NCI-H146 treated with DMSO at 0.1 percent for 48 hours (cell line): ENCODE measurements around the gene TP53BP1.

Experiments
- DNase-seq: peaks from one replicate; lab custom pipeline; 2025; ENCODE audit not compliant: unreplicated experiment; lab: John Stamatoyannopoulos, UW

TP53BP1 gene

GRCh38 chr15:43493703-43494472, 932 bp upstream of the TP53BP1 start:
- no peak for DNase-seq

DNA sequence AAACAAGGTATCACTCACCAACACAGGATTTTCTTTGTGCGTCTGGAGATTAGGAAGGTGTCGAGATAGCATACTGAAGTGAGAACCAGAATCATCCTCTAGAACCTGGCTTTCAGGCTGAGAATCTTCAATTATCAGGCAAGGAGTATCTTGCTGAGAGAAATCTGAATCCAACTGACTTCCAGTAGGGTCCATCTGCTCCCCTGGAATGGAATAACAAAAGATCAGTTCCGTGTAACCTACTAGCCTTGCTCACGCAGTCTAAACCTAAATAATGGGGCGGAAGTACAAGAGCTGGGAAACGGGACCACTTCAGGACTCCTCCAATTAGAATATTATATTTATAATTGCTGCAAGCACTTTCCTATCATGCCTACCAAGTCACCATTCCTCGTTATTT, 690 bp downstream of the TP53BP1 start:
- DNase-seq = no peak

- DNase-seq = peak; percentile 35
These were observed 3.8 kb downstream of the TP53BP1 start for GRCh38 chr15:43489191-43489590.

GRCh38 chr15:43488790-43489189, 4.2 kb downstream of the TP53BP1 start:
- no peak for DNase-seq

DNA sequence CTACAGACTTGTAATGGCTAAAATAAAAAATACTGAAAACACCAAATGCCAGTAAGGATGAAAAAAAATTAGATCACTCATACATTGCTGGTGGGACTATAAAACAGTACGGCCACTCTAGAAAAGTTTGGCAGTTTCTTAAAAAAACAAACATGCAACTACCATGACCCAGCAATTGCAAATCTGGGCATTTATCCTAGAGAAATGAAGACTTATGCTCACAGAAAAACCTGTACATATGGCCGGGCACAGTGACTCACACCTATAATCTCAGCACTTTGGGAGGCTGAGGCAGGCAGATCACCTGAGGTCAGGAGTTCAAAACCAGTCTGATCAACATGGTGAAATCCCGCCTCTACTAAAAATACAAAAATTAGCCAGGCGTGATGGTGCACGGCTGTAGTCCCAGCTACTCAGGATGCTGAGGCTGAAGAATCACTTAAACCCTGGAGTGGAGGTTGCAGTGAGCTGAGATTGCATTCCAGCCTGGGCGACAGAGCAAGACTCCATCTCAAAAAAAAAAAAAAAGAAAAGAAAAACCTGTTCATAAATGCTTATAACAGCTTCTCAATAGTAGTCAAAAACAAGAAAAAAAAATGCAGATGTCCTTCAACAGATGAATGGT, 5.6 kb downstream of the TP53BP1 start:
- DNase-seq = no peak

DNA sequence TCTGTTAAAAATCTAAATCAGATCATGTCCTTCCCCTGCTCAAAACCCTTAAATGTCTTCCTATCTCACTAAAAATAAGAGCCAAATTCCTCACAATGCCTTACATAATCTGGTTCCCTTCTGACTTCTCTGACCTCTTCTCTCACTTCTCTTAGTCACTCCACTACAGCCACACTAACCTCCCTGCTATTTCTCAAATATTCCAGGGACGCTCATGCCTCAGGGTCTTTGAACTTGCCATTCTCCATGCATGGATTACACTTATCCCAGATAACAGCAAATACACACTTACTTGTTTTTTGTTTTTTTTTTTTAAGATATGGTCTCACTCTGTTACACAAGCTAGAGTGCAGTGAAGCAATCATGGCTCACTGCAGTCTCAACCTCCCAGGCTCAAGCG, 8.5 kb downstream of the TP53BP1 start:
- DNase-seq = no peak

GRCh38 chr15:43483297-43484128, 9.4 kb downstream of the TP53BP1 start:
- no peak for DNase-seq

- no peak for DNase-seq
These were observed 19.1 kb downstream of the TP53BP1 start for GRCh38 chr15:43473885-43474284.

- no peak for DNase-seq
These were observed 21.0 kb downstream of the TP53BP1 start for GRCh38 chr15:43471975-43472374.

DNA sequence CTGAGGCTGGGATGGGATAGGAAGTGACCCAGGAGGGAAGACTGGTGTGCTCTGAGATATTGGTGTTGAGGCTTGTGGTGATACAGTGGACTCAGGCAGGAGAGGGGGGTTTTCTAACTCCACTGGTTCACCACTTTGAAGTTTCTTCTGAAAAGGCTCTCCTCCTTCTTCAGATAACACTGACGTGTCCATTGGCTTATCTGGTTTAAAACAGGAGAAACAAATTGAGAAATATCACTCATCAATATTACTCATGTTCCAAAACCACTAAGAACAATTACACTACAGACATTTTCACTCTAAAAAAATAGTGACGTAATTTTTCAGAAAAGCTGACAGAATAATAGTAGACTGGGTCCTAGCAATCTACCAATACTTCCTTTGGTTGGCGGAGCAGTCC, 23.1 kb downstream of the TP53BP1 start:
- DNase-seq = no peak

- DNase-seq = no peak
These were observed 27.9 kb downstream of the TP53BP1 start for GRCh38 chr15:43465100-43465499.

GRCh38 chr15:43463998-43464397, 29.0 kb downstream of the TP53BP1 start:
- no peak for DNase-seq

DNA sequence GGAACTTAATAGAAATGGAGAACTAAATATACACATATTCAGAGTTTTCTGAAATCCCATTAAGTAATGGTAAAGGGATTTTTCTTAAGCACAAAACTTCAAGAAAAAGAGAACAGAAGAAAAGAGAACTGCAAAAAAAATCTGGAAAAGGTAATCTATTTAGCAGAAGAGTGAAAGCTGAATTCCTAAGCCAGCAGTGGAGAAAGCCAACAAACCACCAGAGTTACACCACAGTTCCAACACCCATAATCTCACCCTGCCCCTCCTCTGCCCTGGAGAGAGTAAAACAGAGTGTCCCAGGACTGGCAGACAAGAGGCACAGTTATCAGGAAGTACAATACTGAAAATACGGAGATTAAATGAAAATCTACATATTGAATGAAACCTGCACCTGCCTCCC, 29.4 kb downstream of the TP53BP1 start:
- no peak for DNase-seq

DNA sequence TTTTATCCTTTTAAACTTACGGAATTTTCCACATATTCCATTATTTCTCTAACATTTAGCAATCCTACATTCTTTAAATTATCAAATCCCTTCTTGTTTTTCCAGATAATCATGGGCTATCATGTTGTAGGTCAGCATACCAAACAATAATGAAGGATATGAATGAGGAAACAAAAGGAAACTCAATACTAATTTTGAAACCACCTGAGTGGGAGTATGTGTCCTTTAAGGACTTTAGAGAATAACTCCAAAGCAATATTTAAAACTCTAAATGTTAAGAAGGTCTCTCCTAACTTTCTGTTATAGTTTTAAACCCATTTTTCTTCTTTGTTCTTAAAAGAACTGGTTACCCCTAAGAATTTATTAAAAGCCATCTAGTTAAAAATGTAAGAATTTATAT, 43.0 kb downstream of the TP53BP1 start:
- no peak for DNase-seq

DNA sequence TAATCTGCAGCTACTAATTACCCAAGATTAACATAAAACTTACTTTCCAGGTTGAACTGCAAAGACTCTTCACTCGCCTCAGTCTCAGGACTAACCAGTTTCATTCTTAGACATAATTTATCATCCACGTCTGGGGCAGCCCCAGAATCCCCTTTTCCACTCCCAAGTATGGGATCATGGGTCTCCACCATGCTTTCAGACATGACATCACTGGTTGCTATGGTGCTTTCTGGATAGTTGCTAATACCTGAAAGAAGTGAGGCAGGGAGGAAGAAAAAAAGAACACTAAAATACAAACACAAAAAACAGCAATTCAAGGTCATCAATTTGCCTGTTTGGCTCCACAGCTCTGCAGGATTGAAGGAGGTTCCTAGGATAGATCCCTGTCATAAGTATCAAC, 46.6 kb downstream of the TP53BP1 start:
- DNase-seq = no peak

- no peak for DNase-seq
These were observed 51.6 kb downstream of the TP53BP1 start for GRCh38 chr15:43441316-43441715.

- peak; percentile 40 for DNase-seq
These were observed 52.2 kb downstream of the TP53BP1 start for GRCh38 chr15:43440721-43441281.

GRCh38 chr15:43439268-43439667, 53.7 kb downstream of the TP53BP1 start:
- no peak for DNase-seq

DNA sequence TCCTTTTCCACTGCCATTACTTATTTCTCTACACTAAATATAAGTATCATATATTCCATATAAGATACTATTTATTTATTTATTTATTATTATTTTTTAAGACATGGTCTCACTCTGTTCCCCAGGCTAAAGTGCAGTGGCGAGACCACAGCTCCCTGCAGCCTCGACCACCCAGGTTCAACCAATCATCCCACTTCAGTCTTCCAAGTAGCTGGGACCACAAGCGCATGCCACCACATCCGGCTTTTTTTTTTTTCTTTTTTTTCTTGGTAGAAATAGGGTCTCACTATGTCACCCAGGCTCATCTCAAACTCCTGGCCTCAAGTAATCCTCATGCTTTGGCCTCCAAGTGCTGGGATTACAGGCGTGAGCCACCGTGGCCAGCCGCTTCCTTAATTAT, 56.6 kb downstream of the TP53BP1 start:
- DNase-seq = no peak

DNA sequence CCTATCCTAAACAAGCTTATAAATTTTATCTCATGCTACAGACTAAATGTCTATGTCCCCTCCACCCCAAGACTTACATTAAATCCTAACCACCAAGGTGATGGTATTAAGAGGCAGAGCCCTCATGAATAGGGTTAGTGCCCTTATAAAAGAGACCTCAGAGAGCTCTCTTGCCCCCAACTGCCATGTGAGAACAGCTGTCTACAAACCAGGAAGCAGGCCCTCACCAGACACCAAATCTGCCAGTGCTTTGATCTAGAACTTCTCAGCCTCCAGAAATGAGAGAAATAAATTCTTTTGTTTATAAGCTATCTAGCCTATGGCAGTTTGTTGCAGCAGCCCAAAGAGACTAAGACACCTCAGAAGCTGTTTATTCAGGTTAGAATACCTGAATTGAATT, 58.5 kb downstream of the TP53BP1 start:
- no peak for DNase-seq

- no peak for DNase-seq
These were observed 59.2 kb downstream of the TP53BP1 start for GRCh38 chr15:43433661-43434303.
